ENCODE data around the gene FAM107B. TPM values are rescaled to one million over a fixed set of nuclear protein-coding genes. Genes with fewer than 3 reads are reported as not detected.

The FAM107B gene
- total RNA-seq, 1 experiment from 2014 or later, result 41.3 TPM

DNA sequence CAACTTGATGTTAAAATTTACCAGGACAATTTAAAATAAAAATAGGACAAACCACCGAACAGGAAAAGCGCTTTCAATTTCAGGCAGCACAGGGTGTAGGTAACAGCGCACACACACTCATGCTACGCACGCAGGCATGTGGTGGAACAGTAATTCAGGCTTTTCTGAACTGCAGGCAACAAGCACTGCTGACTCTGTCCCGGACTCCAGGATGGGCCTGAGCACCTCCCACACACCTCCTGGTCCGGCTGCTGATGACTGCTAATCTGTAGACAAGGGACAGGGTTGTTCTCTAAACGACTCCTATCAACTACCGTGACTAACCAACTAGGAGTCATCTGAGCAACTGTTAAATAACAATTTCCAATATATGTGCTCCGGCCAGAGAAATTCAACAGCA lies 251.4 kb downstream of the FAM107B start:
- no peak overlapping the region for H3K4me3 Mint-ChIP-seq (ENCODE audit: unreplicated experiment)
- BruUV-seq (replicated peaks), result no TSS peak
- DNase-seq (ENCODE audit: unreplicated experiment), result no peak
- ChIA-PET CTCF (interaction anchor here (0.6 to 1.5 kb wide), 2 partner anchors 25 to 736 kb away, joined by 3 to 7 read pairs; no protein-coding TSS in a partner anchor), POLR2A (no interaction called here)
- TF ChIP-seq, protein P1, sequence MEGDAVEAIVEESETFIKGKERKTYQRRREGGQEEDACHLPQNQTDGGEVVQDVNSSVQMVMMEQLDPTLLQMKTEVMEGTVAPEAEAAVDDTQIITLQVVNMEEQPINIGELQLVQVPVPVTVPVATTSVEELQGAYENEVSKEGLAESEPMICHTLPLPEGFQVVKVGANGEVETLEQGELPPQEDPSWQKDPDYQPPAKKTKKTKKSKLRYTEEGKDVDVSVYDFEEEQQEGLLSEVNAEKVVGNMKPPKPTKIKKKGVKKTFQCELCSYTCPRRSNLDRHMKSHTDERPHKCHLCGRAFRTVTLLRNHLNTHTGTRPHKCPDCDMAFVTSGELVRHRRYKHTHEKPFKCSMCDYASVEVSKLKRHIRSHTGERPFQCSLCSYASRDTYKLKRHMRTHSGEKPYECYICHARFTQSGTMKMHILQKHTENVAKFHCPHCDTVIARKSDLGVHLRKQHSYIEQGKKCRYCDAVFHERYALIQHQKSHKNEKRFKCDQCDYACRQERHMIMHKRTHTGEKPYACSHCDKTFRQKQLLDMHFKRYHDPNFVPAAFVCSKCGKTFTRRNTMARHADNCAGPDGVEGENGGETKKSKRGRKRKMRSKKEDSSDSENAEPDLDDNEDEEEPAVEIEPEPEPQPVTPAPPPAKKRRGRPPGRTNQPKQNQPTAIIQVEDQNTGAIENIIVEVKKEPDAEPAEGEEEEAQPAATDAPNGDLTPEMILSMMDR (IDR thresholded peaks at IDR 0.05; ENCODE audit: unreplicated experiment), result no peak
- H3K27ac Mint-ChIP-seq (ENCODE audit: low read depth, unreplicated experiment), result no peak overlapping the region
- no peaks in the 10 kb centered on the region for H3K27me3 Mint-ChIP-seq (ENCODE audit: insufficient read depth, unreplicated experiment)
- no peaks in the 10 kb centered on the region for H3K4me1 Mint-ChIP-seq (ENCODE audit: insufficient read depth, unreplicated experiment)
- H3K9me3 Mint-ChIP-seq (ENCODE audit: unreplicated experiment), result no peaks in the 10 kb centered on the region
- H3K36me3 Mint-ChIP-seq (ENCODE audit: insufficient read depth, unreplicated experiment), result peaks cover 7% of the 10 kb centered on the region
- intact Hi-C loops (cut with micrococcal nuclease), result no loop called here

DNA sequence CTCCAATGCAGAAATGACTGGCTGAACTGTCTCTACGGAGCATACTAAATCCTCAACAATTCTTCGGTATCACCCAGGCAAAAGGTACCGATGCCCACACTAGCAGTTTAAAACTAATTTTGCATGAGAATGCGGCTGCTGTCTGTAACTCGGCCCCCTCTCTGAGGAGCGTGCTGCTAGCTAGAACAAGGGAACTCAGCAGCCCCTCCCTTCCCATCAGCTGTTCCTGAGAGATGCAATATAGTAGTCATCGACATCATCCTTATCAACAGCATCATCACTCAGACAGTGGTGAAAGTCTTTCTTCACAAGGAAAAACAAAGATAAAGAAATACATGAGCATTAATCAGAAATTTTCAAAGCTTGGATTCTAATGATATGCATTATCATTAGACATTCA lies 254.9 kb downstream of the FAM107B start:
- H3K4me3 Mint-ChIP-seq (ENCODE audit: unreplicated experiment), result no peak overlapping the region
- POLR2A ChIA-PET, result no interaction called here
- H3K27ac Mint-ChIP-seq (ENCODE audit: low read depth, unreplicated experiment), result no peak overlapping the region
- TF ChIP-seq, protein P1 (IDR thresholded peaks at IDR 0.05; ENCODE audit: unreplicated experiment), result no peak
- DNase-seq (ENCODE audit: unreplicated experiment), result no peak
- H3K36me3 Mint-ChIP-seq (ENCODE audit: insufficient read depth, unreplicated experiment), result peaks cover 7% of the 10 kb centered on the region
- H3K4me1 Mint-ChIP-seq (ENCODE audit: insufficient read depth, unreplicated experiment), result no peaks in the 10 kb centered on the region
- no peaks in the 10 kb centered on the region for H3K27me3 Mint-ChIP-seq (ENCODE audit: insufficient read depth, unreplicated experiment)
- no peaks in the 10 kb centered on the region for H3K9me3 Mint-ChIP-seq (ENCODE audit: unreplicated experiment)
- no TSS peak for BruUV-seq (replicated peaks)
- CTCF ChIA-PET, result interaction anchor here (0.6 to 1.3 kb wide), 3 partner anchors 14 to 606 kb away, joined by 3 to 6 read pairs (median 3); no protein-coding TSS in a partner anchor
- intact Hi-C loops (cut with micrococcal nuclease), result no loop called here

GRCh38 chr10:14518149-14518548 lies 256.5 kb downstream of the FAM107B start:
- Mint-ChIP-seq H3K27ac (ENCODE audit: low read depth, unreplicated experiment) (no peak overlapping the region), H3K4me1 (ENCODE audit: insufficient read depth, unreplicated experiment) (no peaks in the 10 kb centered on the region), H3K9me3 (ENCODE audit: unreplicated experiment) (no peaks in the 10 kb centered on the region), H3K36me3 (ENCODE audit: insufficient read depth, unreplicated experiment) (peaks cover 7% of the 10 kb centered on the region), H3K27me3 (ENCODE audit: insufficient read depth, unreplicated experiment) (no peaks in the 10 kb centered on the region), H3K4me3 (ENCODE audit: unreplicated experiment) (no peak overlapping the region)
- no TSS peak for BruUV-seq (replicated peaks)
- intact Hi-C loops (cut with micrococcal nuclease), result no loop called here
- TF ChIP-seq, protein P1 (IDR thresholded peaks at IDR 0.05; ENCODE audit: unreplicated experiment), result no peak
- ChIA-PET POLR2A (no interaction called here), CTCF (no interaction called here)
- DNase-seq (ENCODE audit: unreplicated experiment), result no peak

DNA sequence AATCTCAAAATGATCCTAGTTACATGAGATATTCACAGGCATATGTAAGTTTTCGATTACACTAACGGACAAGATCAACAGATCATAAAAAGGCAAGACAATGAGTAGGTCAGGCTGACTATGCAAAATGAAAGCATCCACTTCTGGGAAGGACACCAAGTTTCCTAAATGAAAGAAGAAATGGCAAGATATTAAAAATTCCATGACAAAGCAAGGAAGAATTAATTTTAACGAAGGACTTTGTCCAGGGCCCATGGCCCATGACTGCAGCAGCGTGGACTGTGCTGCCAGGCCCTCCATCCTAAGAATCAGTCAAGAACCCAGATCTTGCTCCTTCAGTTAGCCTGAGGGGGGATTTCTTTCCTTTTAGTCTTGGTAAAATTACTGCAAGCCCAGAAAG lies 261.6 kb downstream of the FAM107B start:
- BruUV-seq (replicated peaks), result no TSS peak
- CTCF ChIA-PET, result interaction anchor here (0.7 kb wide), 1 partner anchor 14 kb away, joined by 3 read pairs; no protein-coding TSS in a partner anchor
- Mint-ChIP-seq H3K36me3 (ENCODE audit: insufficient read depth, unreplicated experiment) (no peaks in the 10 kb centered on the region), H3K27ac (ENCODE audit: low read depth, unreplicated experiment) (no peak overlapping the region), H3K4me1 (ENCODE audit: insufficient read depth, unreplicated experiment) (no peaks in the 10 kb centered on the region), H3K4me3 (ENCODE audit: unreplicated experiment) (no peak overlapping the region), H3K27me3 (ENCODE audit: insufficient read depth, unreplicated experiment) (no peaks in the 10 kb centered on the region), H3K9me3 (ENCODE audit: unreplicated experiment) (no peaks in the 10 kb centered on the region)
- intact Hi-C loops (cut with micrococcal nuclease), result no loop called here
- POLR2A ChIA-PET, result no interaction called here
- TF ChIP-seq, protein P1 (IDR thresholded peaks at IDR 0.05; ENCODE audit: unreplicated experiment), result no peak
- DNase-seq (ENCODE audit: unreplicated experiment), result no peak
